ENCODE data around the gene MAML3.

MAML3 gene

GRCh38 chr4:140172960-140173359 lies 19.0 kb upstream of the MAML3 start:
- Mint-ChIP-seq H3K27ac (no peak overlapping the region), H3K9me3 (no peaks in the 10 kb centered on the region), H3K36me3 (ENCODE audit: insufficient read depth) (no peaks in the 10 kb centered on the region), H3K4me3 (no peak overlapping the region), H3K27me3 (peaks cover 21 to 41% of the 10 kb centered on the region in 2 donors), H3K4me1 (ENCODE audit: low read depth in 2 of 2) (no peaks in the 10 kb centered on the region)
- DNase-seq, result no peak
- ATAC-seq (replicated peaks), result no peak

- H3K9me3 Mint-ChIP-seq, result no peaks in the 10 kb centered on the region
- ATAC-seq (replicated peaks), result no peak
- H3K27ac Mint-ChIP-seq, result no peak overlapping the region
- H3K4me3 Mint-ChIP-seq, result no peak overlapping the region
- H3K4me1 Mint-ChIP-seq (ENCODE audit: low read depth in 2 of 2), result no peaks in the 10 kb centered on the region
- peaks cover 5 to 23% of the 10 kb centered on the region in 2 donors for H3K27me3 Mint-ChIP-seq
- H3K36me3 Mint-ChIP-seq (ENCODE audit: insufficient read depth), result no peaks in the 10 kb centered on the region
- no peak for DNase-seq
These were observed 16.3 kb upstream of the MAML3 start for GRCh38 chr4:140170299-140170698.

GRCh38 chr4:140168936-140169335 lies 15.0 kb upstream of the MAML3 start:
- Mint-ChIP-seq H3K4me1 (ENCODE audit: low read depth in 2 of 2) (no peaks in the 10 kb centered on the region), H3K27ac (no peak overlapping the region), H3K9me3 (no peaks in the 10 kb centered on the region)

GRCh38 chr4:140168474-140168873 lies 14.5 kb upstream of the MAML3 start:
- H3K27me3 Mint-ChIP-seq, result peaks cover 8 to 17% of the 10 kb centered on the region in 2 donors
- DNase-seq (no peak), ATAC-seq (replicated peaks) (no peak)

More at GRCh38 chr4:140168936-140169335, 15.0 kb upstream of the MAML3 start:
- Mint-ChIP-seq H3K27me3 (peaks cover 5 to 17% of the 10 kb centered on the region in 2 donors), H3K36me3 (ENCODE audit: insufficient read depth) (no peaks in the 10 kb centered on the region), H3K4me3 (no peak overlapping the region)
- no peak for DNase-seq
- ATAC-seq (replicated peaks), result no peak

GRCh38 chr4:140163029-140163810 lies 9.2 kb upstream of the MAML3 start:
- Mint-ChIP-seq H3K27ac (no peak overlapping the region), H3K4me3 (no peak overlapping the region), H3K27me3 (peaks cover 0 to 7% of the 10 kb centered on the region in 2 donors), H3K9me3 (peaks cover 0 to 2% of the 10 kb centered on the region in 2 donors), H3K36me3 (ENCODE audit: insufficient read depth) (no peaks in the 10 kb centered on the region), H3K4me1 (ENCODE audit: low read depth in 2 of 2) (no peaks in the 10 kb centered on the region)
- ATAC-seq (replicated peaks) (no peak), DNase-seq (no peak)

More at GRCh38 chr4:140168474-140168873, 14.5 kb upstream of the MAML3 start:
- Mint-ChIP-seq H3K36me3 (ENCODE audit: insufficient read depth) (no peaks in the 10 kb centered on the region), H3K4me1 (ENCODE audit: low read depth in 2 of 2) (no peaks in the 10 kb centered on the region), H3K27ac (no peak overlapping the region), H3K4me3 (no peak overlapping the region), H3K9me3 (no peaks in the 10 kb centered on the region)

- Mint-ChIP-seq H3K9me3 (peaks cover 0 to 2% of the 10 kb centered on the region in 2 donors), H3K36me3 (ENCODE audit: insufficient read depth) (no peaks in the 10 kb centered on the region), H3K27me3 (peaks cover 0 to 7% of the 10 kb centered on the region in 2 donors), H3K4me1 (ENCODE audit: low read depth in 2 of 2) (no peaks in the 10 kb centered on the region), H3K4me3 (no peak overlapping the region), H3K27ac (no peak overlapping the region)
- DNase-seq, result no peak
- no peak for ATAC-seq (replicated peaks)
These were observed 8.6 kb upstream of the MAML3 start for GRCh38 chr4:140162596-140162995.

GRCh38 chr4:140158365-140159030 lies 4.5 kb upstream of the MAML3 start:
- DNase-seq (no peak), ATAC-seq (replicated peaks) (no peak)
- Mint-ChIP-seq H3K4me3 (no peak overlapping the region), H3K4me1 (ENCODE audit: low read depth in 2 of 2) (peaks cover 7 to 11% of the 10 kb centered on the region in 2 donors), H3K36me3 (ENCODE audit: insufficient read depth) (peaks cover 5% of the 10 kb centered on the region), H3K27me3 (peaks cover 0 to 4% of the 10 kb centered on the region in 2 donors), H3K27ac (no peak overlapping the region), H3K9me3 (peaks cover 0 to 2% of the 10 kb centered on the region in 2 donors)

GRCh38 chr4:140157341-140157740 lies 3.4 kb upstream of the MAML3 start:
- H3K9me3 Mint-ChIP-seq, result peaks cover 0 to 2% of the 10 kb centered on the region in 2 donors
- DNase-seq, result no peak
- peaks cover 11 to 12% of the 10 kb centered on the region in 2 donors for H3K4me1 Mint-ChIP-seq (ENCODE audit: low read depth in 2 of 2)
- no peak overlapping the region for H3K4me3 Mint-ChIP-seq
- peaks cover 8% of the 10 kb centered on the region for H3K36me3 Mint-ChIP-seq (ENCODE audit: insufficient read depth)
- H3K27me3 Mint-ChIP-seq, result no peaks in the 10 kb centered on the region
- ATAC-seq (replicated peaks), result no peak
- no peak overlapping the region for H3K27ac Mint-ChIP-seq

- Mint-ChIP-seq H3K4me3 (no peak overlapping the region), H3K27me3 (no peaks in the 10 kb centered on the region), H3K4me1 (ENCODE audit: low read depth in 2 of 2) (peaks cover 11 to 12% of the 10 kb centered on the region in 2 donors), H3K9me3 (peaks cover 0 to under 1% of the 10 kb centered on the region in 2 donors), H3K27ac (peak overlapping the region in 1 of 2 donors; percentile 38), H3K36me3 (ENCODE audit: insufficient read depth) (peaks cover 12% of the 10 kb centered on the region)
- DNase-seq, result no peak
- no peak for ATAC-seq (replicated peaks)
These were observed 2.7 kb upstream of the MAML3 start for GRCh38 chr4:140156529-140157171.

- peak overlapping the region; percentile 71 to 72 for H3K27ac Mint-ChIP-seq
- H3K27me3 Mint-ChIP-seq, result no peaks in the 10 kb centered on the region
- H3K4me1 Mint-ChIP-seq (ENCODE audit: low read depth in 2 of 2), result peaks cover 15 to 20% of the 10 kb centered on the region in 2 donors
- H3K9me3 Mint-ChIP-seq, result no peaks in the 10 kb centered on the region
- peaks cover 20% of the 10 kb centered on the region for H3K36me3 Mint-ChIP-seq (ENCODE audit: insufficient read depth)
- no peak for ATAC-seq (replicated peaks)
- no peak for DNase-seq
- peak overlapping the region; percentile 89 to 95 for H3K4me3 Mint-ChIP-seq
These were observed 548 bp upstream of the MAML3 start for GRCh38 chr4:140154572-140154891.

GRCh38 chr4:140153419-140153717 lies 616 bp downstream of the MAML3 start:
- H3K36me3 Mint-ChIP-seq (ENCODE audit: insufficient read depth), result peaks cover 20% of the 10 kb centered on the region
- peaks cover 15 to 20% of the 10 kb centered on the region in 2 donors for H3K4me1 Mint-ChIP-seq (ENCODE audit: low read depth in 2 of 2)
- peak overlapping the region; percentile 89 to 95 for H3K4me3 Mint-ChIP-seq
- peaks cover 0 to 4% of the 10 kb centered on the region in 2 donors for H3K27me3 Mint-ChIP-seq
- DNase-seq (no peak), ATAC-seq (replicated peaks) (no peak)
- no peaks in the 10 kb centered on the region for H3K9me3 Mint-ChIP-seq
- H3K27ac Mint-ChIP-seq, result peak overlapping the region in 1 of 2 donors; percentile 71

- H3K27ac Mint-ChIP-seq, result peak overlapping the region in 1 of 2 donors; percentile 71
- ATAC-seq (replicated peaks) (no peak), DNase-seq (peak; percentile 3 to 11 (median 8))
- peaks cover 0 to 8% of the 10 kb centered on the region in 2 donors for H3K27me3 Mint-ChIP-seq
- H3K36me3 Mint-ChIP-seq (ENCODE audit: insufficient read depth), result peaks cover 20% of the 10 kb centered on the region
- H3K4me3 Mint-ChIP-seq, result peak overlapping the region; percentile 89 to 95
- no peaks in the 10 kb centered on the region for H3K9me3 Mint-ChIP-seq
- H3K4me1 Mint-ChIP-seq (ENCODE audit: low read depth in 2 of 2), result peaks cover 15 to 20% of the 10 kb centered on the region in 2 donors
These were observed 1.1 kb downstream of the MAML3 start for GRCh38 chr4:140152751-140153418.

GRCh38 chr4:140152013-140152703 lies 1.8 kb downstream of the MAML3 start:
- Mint-ChIP-seq H3K27me3 (peaks cover 0 to 8% of the 10 kb centered on the region in 2 donors), H3K4me1 (ENCODE audit: low read depth in 2 of 2) (peaks cover 15 to 20% of the 10 kb centered on the region in 2 donors), H3K4me3 (peak overlapping the region; percentile 89 to 95), H3K36me3 (ENCODE audit: insufficient read depth) (peaks cover 20% of the 10 kb centered on the region), H3K9me3 (no peaks in the 10 kb centered on the region), H3K27ac (peak overlapping the region; percentile 22 to 60)
- DNase-seq (peak; percentile 65 to 71 (median 68)), ATAC-seq (replicated peaks) (peak; percentile 63)
